Fibroblast of skin of left biceps (primary cell): ENCODE measurements around the gene ZBTB21.
"Not testable (repeated sequence)": the region's sequence is repeated elsewhere in the genome, so short reads cannot be mapped to it uniquely, and the experiment has no call there.

Experiments
- DNase-seq, 2 experiments: peaks; one replicate each; pipeline ENCODE4 v3.0.0-alpha.2; 2013; ENCODE audit warnings: low read depth in 2 of 2

The ZBTB21 gene

DNA sequence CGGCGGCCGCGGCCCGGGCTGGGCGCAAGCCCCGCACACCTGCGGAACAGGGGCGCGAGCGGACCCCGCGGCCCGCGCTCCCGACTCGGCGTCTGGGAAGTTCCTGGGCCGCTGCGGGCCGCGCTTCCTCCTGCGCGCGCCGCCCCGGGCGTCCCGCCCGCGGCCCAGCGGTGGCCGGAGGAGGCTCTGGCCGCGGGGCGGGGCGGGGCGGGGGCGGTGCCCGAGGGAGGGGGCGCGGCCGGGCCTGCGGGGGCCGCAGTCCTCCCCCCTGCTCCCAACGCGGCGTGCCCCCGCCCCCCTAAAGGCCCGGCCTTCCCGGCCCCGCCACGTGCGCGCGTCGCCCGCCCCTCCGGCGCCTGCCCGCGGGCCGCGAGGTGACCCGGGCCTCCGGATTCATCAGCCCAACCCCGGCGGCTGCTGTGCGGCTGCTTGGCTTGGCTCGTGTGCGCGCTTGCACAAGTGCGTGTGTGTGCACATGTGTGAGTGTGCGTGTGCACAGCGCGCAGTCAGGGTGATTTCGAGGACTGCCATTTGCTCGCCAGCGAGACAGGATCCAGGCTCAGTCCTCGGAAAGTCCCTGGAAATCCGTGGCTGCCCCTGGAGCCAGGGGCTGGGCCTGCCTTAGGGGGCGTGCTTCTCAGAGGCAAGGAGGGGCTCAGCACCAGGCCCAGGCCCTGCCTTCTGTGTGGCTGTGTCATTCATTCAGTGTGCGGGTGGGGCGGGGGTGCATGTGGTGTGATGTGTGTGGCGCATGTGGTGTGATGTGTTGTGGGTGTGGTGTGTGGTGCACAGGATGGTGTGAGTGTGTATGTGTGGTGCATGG is 56.1 kb downstream of the ZBTB21 start, which contains the start of gene C2CD2:
Gene C2CD2, minus strand, starts transcription at position 188 of the 823 bp plus-strand sequence. CDS start 370 bp downstream, outside the sequence.
- DNase-seq, result peak; percentile 37 to 45

DNA sequence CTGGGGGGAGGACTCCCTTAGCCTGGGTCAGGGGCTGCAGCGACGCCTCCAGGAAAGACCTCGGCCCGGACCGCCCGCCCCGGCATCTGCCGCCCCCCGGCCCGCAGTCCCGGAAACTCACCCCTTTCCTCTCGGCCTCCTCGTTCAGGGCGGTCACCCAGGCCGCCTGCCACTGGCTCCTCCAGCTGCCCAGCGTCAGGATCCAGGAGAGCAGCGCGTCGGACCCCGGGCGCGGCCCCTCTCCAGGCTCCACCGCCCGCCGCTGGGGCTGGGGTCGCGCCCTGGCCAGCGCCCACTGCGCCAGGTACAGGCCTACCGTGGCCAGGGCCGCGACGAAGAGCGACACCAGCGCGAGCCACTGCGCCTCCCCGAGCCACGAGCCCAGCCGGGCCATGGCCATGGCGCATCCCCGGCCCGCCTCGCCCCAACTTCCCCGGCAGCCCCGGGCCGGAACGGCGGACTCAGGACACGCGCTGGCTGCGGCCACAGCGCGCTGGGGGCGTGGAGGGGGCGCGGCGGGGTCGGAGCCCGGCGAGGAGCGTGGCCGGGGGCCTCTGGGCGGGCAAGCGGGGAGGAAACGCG is 56.8 kb downstream of the ZBTB21 start:
- DNase-seq, result no peak

DNA sequence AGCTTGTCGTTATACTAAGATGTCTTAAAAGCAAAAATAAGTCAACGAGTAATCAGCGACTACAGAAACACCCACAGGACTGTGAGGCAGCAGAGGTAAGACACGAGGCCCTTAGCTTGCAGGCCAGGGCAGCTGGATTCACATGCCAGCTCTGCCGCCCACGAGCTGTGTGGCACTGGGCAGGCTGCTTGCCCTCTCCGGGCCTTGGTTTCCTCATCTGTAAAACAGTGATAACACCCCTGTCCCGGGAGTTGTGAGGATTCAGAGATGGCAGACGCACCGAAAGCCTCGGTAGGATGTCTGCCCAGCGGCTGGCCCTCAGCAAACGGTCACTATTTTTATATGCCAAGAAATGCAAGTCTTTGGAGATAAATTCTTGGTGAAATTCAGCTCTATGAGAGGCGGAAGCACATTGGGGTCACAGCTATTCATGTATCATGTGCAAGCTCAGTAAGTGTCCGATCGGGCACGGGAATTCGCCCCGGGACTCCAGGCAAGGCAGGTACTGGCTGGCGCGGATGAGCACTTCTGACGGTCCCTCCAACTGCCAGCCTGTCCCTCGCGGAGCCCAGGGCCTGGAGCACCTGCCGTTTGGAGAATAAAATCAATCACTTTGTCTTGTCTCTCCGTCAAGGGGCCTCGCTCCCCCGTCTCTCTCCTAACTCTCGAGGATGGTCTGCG is 57.5 kb downstream of the ZBTB21 start:
- no peak for DNase-seq

DNA sequence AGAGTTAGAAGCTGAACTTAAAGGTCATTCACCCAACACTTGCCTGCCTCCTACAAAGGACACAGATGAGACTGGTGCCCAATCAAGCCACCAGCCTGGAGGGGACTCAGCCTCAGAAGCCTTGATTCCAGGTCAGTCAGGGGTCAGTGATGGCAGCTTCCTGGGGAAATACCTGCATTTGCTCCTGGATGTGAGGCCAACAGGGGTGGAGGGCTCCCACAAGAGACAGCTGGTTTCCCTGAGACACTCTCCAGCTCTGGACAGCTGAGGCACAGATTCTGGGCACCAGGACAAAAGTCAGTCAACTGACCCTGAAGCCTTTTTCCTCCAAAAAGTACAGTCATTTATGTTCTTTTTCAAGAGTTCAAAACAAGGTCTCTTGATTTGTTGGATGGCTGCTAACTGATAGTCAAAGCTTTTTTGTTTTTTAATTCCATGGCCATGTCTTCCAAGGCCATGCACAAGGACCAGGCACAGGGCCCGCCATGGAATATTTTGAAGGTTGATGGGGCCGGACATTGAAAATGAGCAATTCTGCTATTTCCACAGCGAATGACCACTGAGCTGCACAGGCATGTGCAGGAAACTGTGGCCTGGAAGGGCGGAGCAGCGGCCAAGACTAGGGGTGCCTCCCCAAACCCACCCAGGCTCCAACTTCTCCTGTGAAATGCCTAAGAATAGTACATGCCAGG is 58.1 kb downstream of the ZBTB21 start:
- DNase-seq, result no peak

DNA sequence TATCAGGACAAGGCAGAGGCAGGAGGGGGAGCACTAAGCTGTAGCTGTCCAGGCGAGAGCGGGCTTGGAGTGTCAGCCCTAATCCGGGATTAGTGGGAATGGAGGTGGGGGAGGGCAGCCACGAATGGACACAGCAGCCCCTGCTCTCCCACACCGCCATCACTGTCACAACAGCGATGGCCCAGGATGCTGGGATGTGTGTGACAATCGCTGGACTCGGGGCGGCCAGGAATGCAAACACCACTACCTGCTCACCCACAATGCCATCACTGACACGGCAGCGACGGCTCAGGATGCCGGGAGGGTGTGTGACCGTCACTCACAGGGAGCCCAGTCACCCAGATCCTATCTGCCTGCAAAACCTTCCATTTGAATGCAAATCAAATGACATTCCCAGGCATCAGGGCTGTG is 59.2 kb downstream of the ZBTB21 start:
- no peak for DNase-seq

DNA sequence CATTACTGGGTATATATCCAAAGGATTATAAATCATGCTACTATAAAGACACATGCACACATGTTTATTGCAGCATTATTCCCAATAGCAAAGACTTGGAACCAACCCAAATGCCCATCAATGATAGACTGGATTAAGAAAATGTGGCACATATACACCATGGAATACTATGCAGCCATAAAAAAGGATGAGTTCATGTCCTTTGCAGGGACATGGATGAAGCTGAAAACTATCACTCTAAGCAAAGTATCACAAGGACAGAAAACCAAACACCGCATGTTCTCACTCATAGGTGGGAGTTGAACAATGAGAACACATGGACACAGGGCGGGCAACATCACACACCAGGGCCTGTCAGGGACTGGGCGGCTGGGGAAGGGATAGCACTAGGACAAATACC is 60.5 kb downstream of the ZBTB21 start:
- not testable (repeated sequence) for DNase-seq

DNA sequence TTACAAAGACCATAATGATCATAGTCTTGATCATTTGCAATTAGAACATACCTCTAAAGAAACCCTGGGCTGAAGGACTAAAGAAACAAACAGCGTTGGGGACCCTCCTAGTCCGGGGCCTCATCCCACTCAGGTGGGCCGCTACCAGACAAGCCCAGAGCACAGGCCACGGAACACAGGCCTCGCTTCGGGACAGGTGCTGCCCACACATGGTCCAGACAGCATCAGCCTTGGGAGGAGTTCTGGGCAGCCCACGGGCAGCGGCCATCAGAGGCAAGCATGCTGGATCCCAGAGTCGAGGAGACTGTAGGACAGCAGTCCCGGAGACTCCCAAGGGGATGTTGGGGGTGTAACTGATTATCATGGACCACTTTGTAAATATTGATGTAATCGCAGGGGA is 61.3 kb downstream of the ZBTB21 start:
- DNase-seq, result no peak

DNA sequence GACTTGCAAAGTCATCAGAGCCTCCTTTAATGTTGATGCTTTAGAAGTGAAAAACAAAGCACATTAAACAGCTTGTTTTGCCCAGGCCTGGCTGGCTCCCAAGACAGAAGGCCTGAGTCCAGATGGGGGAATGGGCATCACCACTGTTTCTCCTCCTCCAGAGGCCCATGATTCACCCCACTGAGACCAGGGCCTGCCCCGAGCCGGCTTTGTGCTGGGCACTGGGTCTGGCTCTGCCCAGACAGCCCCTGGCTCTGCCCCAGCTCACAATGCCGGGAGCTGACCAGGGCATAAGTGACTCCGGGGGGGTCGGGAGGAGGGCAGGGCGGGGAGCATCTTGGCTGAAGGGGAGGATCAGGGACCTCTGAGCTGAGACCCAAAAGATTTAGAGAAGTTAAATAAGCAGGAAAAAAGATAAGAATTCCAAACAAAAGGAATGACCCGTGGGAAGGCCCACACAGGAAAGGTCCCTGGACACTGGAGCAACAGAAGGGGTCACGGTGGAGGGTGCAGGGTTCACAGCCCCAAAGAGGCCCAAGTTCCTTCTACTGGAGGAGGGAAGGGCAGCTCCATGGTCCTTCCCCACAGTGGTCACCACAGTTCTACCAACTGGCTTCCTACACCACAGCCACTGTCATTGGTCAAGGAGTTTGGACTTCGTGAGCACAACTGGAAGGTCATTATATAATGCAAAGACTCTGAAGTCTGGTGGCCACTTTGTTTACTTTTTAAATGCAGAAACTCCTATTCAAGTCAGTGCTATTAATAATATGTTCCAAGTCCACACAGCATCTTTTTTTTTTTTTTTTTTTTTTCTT is 61.9 kb downstream of the ZBTB21 start:
- no peak for DNase-seq

DNA sequence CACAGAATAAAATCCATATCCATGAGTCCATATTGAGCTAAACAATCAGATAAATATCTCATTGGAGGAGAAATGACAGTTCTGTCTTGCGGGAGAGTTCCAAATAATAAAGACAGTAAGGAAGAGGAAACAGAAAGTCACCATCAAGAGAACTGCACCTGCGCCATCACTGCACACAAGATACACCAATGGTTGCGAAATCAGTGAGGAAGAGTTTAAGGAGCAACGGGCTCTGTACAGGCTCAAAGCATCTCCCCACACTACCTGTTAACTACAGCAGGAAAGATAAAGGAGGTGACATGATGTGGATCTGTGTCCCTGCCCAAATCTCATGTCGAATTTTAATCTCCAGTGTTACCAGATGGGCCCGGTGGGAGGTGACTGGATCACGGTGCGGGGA is 64.2 kb downstream of the ZBTB21 start:
- DNase-seq, result no peak

DNA sequence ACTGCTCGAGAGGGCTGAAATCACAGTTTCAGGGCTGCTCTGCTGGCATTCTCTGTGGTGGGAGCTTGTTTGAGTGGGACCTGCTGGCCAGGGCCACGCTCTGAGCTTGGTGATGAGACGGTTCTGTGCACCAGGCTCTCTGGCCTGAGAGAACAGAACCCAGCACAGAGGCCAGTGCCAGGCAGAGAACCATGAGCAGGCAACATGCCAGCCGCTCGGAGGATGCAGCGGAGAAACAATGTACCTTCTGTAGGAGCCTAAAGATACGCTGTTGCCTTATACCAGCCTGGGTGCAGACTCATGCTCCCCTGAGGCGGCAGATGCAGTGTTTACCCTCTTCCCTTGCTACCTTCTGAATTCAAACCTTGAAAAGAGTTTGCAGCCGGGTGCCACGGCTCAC is 66.3 kb downstream of the ZBTB21 start:
- no peak for DNase-seq

DNA sequence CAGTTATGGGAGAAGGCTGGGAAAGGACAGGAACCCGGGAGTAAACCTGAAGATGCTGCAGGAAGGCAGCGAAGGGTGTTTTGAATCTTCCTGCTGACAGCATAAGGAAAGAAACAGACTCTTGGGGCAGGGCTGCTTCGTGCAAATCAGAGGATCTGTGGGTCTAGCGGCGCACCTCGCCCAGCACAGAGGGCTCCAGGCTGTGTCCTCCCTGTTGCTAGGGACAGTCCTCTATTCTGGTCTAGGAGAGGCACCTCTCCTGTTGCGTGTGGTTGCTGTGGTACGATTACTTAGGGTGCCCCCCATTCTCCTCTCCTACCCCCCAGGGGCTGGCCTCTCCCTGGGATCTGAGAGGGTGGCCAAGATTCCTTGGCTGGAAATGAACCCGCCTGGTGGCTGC is 67.7 kb downstream of the ZBTB21 start:
- DNase-seq, result no peak

DNA sequence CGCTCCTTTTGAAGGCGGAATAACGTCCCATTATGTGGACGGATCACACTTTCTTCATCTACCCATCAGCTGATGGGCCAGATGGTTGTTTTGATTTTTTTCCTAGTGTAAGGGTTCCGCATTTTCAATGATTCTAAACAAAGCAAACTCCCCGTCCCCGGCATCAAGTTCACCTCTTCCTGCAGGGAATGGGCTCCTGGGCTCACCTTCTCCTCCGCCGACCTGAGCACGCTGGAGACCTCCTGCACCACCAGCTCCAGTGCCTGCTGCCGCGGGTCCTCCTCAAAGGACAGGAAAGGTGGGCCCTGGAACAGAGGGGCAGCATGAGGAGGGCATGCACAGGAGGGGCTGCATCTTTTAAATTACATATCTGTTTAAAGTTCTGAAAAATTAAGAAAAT is 68.2 kb downstream of the ZBTB21 start:
- DNase-seq, result no peak

DNA sequence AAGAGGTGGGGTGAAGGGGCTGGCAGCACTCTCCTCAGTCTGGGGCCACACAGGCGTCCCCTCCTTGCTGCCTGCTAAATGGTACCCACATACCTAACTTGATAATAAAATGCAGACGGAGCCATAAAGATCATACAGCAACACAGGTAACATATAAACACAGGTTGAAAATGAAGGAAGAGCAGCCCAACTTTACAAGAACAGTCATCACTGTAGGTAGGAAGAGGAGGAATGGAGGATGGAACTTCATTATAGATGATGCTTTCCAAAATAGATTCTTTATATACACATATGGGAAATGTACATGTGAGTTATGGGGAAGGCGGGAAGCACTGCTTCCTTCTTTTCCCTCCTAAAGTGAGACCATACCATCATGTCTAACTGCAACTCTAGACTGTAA is 69.7 kb downstream of the ZBTB21 start:
- no peak for DNase-seq

DNA sequence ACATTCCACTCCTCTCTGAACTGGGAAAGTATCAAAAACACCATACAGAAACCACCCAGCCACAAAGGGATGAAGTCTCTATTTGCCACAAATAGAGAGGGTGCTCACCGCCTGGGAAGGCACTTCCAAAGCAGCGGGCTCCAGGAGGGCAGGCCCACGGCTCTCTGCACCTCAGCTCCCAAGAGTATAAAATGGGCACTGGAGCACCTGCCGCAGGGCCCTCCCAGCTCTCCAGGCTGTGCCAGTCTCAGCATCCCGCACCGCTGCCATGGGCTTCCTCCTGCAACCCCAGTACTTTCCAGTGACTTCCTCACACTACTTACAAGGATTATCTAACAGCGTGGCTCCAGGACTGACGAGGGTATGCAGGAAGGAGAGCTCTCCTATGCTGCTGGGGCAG is 70.8 kb downstream of the ZBTB21 start:
- no peak for DNase-seq
